A549 (cell line): ENCODE data around the gene SKI. TPM values are rescaled to one million over a fixed set of nuclear protein-coding genes. Genes with fewer than 3 reads are reported as not detected.
A peak's percentile ranks its signal among the peaks of the same experiment; 100 is the strongest.

Experiments
- ATAC-seq, 2 experiments: fragments of 200-7000 bp in 1 of 2; fragments of >200 bp in 1 of 2; cut with Nextera tagmentation in 1 of 2; cut with Tn5 transposase in 1 of 2; 3 replicates each; pipeline versions ENCODE4 v1.8.0 to v1.9.1; 2018 to 2020; ENCODE audit warnings: mild to moderate bottlenecking in 1 of 2, moderate library complexity in 1 of 2
- CTCF ChIA-PET: fragments of 300-600 bp; sonication (Branson Sonifier 250); formaldehyde crosslinking; extraction: SDS; loops from one replicate; lab custom pipeline; 2021; ENCODE audit warnings: antibody characterized with exemption, inconsistent platforms; lab: Yijun Ruan, JAX
- POLR2A ChIA-PET: fragments of 350-600 bp; formaldehyde crosslinking; extraction: SDS; loops from one replicate; lab custom pipeline; 2021; ENCODE audit warnings: antibody characterized with exemption, inconsistent platforms; lab: Yijun Ruan, JAX
- DNase-seq, 2 experiments: peaks; one replicate each; pipeline versions ENCODE4 v3.0.0 to v3.0.0-alpha.2; 2011 to 2016; ENCODE audit warnings: low read depth in 1 of 2, low spot score in 1 of 2
- FAIRE-seq: peaks from 2 replicates; lab custom pipeline; 2011; peaks lifted over from hg19 to GRCh38; lab: Jason Lieb, UNC
- H3K27ac ChIP-seq, 2 experiments: fragments of >200 bp; sonication (Bioruptor Twin); formaldehyde crosslinking; 3 replicates each; pipeline ENCODE4 v1.5.1; 2016 to 2017
- H3K4me1 ChIP-seq: fragments of >200 bp; sonication (Bioruptor Twin); formaldehyde crosslinking; 3 replicates; pipeline ENCODE4 v1.6.1; 2016
- H3K4me2 ChIP-seq: fragments of >200 bp; sonication (Bioruptor Twin); formaldehyde crosslinking; 3 replicates; pipeline ENCODE4 v1.6.1; 2016
- H3K4me3 ChIP-seq: fragments of >200 bp; sonication (Bioruptor Twin); formaldehyde crosslinking; 3 replicates; pipeline ENCODE4 v1.5.1; 2016
- H3K9me3 ChIP-seq: fragments of >200 bp; sonication (Bioruptor Twin); formaldehyde crosslinking; 3 replicates; pipeline ENCODE4 v1.6.1; 2016
- BCL3 ChIP-seq: fragments of >200 bp; sonication (Bioruptor Twin); formaldehyde crosslinking; IDR thresholded peaks from 3 replicates; pipeline ENCODE4 v1.6.1; 2016
- CBX2 ChIP-seq: fragments of 200-600 bp; sonication (generic); IDR thresholded peaks from 2 replicates; pipeline ENCODE4 v1.6.1; 2016; ENCODE audit warnings: low read depth, mild to moderate bottlenecking, borderline replicate concordance
- CHD4 ChIP-seq: fragments of 200-600 bp; sonication (generic); IDR thresholded peaks from 2 replicates; pipeline ENCODE4 v1.6.1; 2016; ENCODE audit warnings: antibody characterized with exemption, mild to moderate bottlenecking, borderline replicate concordance
- E2F6 ChIP-seq: IDR thresholded peaks from 2 replicates; pipeline ENCODE4 v1.6.1; 2012; ENCODE audit warnings: low read depth, borderline replicate concordance
- EP300 ChIP-seq, 2 experiments: fragments of >200 bp; sonication (Bioruptor Twin); formaldehyde crosslinking; IDR thresholded peaks; 2 replicates in 1 of 2; 3 replicates in 1 of 2; pipeline ENCODE4 v1.6.1; 2016 to 2017
- FOSL2 ChIP-seq, 2 experiments: fragments of 450-650 bp in 1 of 2; fragments of >200 bp in 1 of 2; sonication (Bioruptor Twin) in 1 of 2; formaldehyde crosslinking; IDR thresholded peaks; 2 replicates each; pipeline versions ENCODE4 v1.5.0 to v1.6.1; 2016 to 2020; ENCODE audit warnings: mild to moderate bottlenecking in 1 of 2, moderate library complexity in 1 of 2
- FOXS1 ChIP-seq: fragments of 250-450 bp; sonication (Bioruptor Pico); IDR thresholded peaks from 2 replicates; pipeline ENCODE4 v1.5.0; 2020; ENCODE audit warnings: mild to moderate bottlenecking, moderate library complexity
- HDAC2 ChIP-seq: fragments of 200-600 bp; sonication (generic); IDR thresholded peaks from 2 replicates; pipeline ENCODE4 v1.6.1; 2016
- HEYL ChIP-seq: fragments of 250-450 bp; sonication (Bioruptor Pico); IDR thresholded peaks from 2 replicates; pipeline ENCODE4 v1.8.0; 2021; ENCODE audit warnings: mild to moderate bottlenecking, moderate library complexity
- HOXA7 ChIP-seq: fragments of 250-450 bp; sonication (Bioruptor Pico); IDR thresholded peaks from 2 replicates; pipeline ENCODE4 v1.5.0; 2020; ENCODE audit warnings: mild to moderate bottlenecking, moderate library complexity
- HOXB5 ChIP-seq: fragments of 250-450 bp; sonication (Bioruptor Pico); IDR thresholded peaks from 2 replicates; pipeline ENCODE4 v1.5.0; 2020; ENCODE audit warnings: mild to moderate bottlenecking, moderate library complexity
- JUN ChIP-seq, 2 experiments: fragments of >200 bp; sonication (Bioruptor Twin); formaldehyde crosslinking; IDR thresholded peaks; 2 replicates in 1 of 2; 3 replicates in 1 of 2; pipeline ENCODE4 v1.6.1; 2016 to 2017
- KDM1A ChIP-seq: fragments of 200-600 bp; sonication (generic); IDR thresholded peaks from 2 replicates; pipeline ENCODE4 v1.6.1; 2016; ENCODE audit warnings: low read depth, mild to moderate bottlenecking
- KDM5A ChIP-seq: fragments of 200-600 bp; sonication (generic); IDR thresholded peaks from 2 replicates; pipeline ENCODE4 v1.6.1; 2016; ENCODE audit warnings: antibody characterized with exemption, mild to moderate bottlenecking
- MAFK ChIP-seq: fragments of 450-650 bp; IDR thresholded peaks from 2 replicates; pipeline ENCODE4 v1.6.1; 2014; ENCODE audit not compliant: partially characterized antibody
- MAX ChIP-seq: IDR thresholded peaks from 2 replicates; pipeline ENCODE4 v1.6.1; 2012
- MYC ChIP-seq: IDR thresholded peaks from 2 replicates; pipeline ENCODE4 v1.6.1; 2012; ENCODE audit warnings: mild to moderate bottlenecking, inconsistent platforms, low read length, improper control_type of control experiment, borderline replicate concordance
- PHF8 ChIP-seq: fragments of 200-600 bp; sonication (generic); IDR thresholded peaks from 2 replicates; pipeline ENCODE4 v1.6.1; 2016; ENCODE audit warnings: low read depth, mild to moderate bottlenecking, antibody characterized with exemption, moderate library complexity, borderline replicate concordance
- RARB ChIP-seq: fragments of 250-450 bp; sonication (Bioruptor Pico); IDR thresholded peaks from 2 replicates; pipeline ENCODE4 v1.8.0; 2021; ENCODE audit warnings: mild to moderate bottlenecking, moderate library complexity
- RNF2 ChIP-seq: fragments of 200-600 bp; sonication (generic); IDR thresholded peaks from 2 replicates; pipeline ENCODE4 v1.6.1; 2016; ENCODE audit warnings: low read depth, mild to moderate bottlenecking, antibody characterized with exemption, moderate library complexity, borderline replicate concordance
- SREBF2 ChIP-seq: fragments of 450-650 bp; IDR thresholded peaks from 2 replicates; pipeline ENCODE4 v1.6.1; 2014; ENCODE audit warnings: mild to moderate bottlenecking, moderate library complexity
- TFCP2L1 ChIP-seq: fragments of 250-450 bp; sonication (Bioruptor Pico); IDR thresholded peaks from 2 replicates; pipeline ENCODE4 v1.5.0; 2021; ENCODE audit warnings: mild to moderate bottlenecking
- USF2 ChIP-seq: fragments of 450-650 bp; IDR thresholded peaks from 2 replicates; pipeline ENCODE4 v1.6.1; 2014; ENCODE audit warnings: antibody characterized with exemption
- ZFP36 ChIP-seq: fragments of 450-650 bp; IDR thresholded peaks from 2 replicates; pipeline ENCODE4 v1.6.1; 2014; ENCODE audit warnings: borderline replicate concordance; ENCODE audit not compliant: partially characterized antibody
- ZNF302 ChIP-seq: fragments of 250-450 bp; sonication (Bioruptor Pico); IDR thresholded peaks from 2 replicates; pipeline ENCODE4 v1.9.0; 2021; ENCODE audit warnings: inconsistent platforms, mild to moderate bottlenecking, moderate library complexity
- ZSCAN20 ChIP-seq: fragments of 250-450 bp; sonication (Bioruptor Pico); IDR thresholded peaks from 2 replicates; pipeline ENCODE4 v1.8.0; 2022; ENCODE audit warnings: mild to moderate bottlenecking, moderate library complexity
- WGBS: methylation state at CpG from one replicate; pipeline ENCODE4 v1.1.6; 2017; ENCODE audit errors: missing lambda C conversion rate; 5-methylcytosine and 5-hydroxymethylcytosine counted together
- polyA plus RNA-seq, 4 experiments: library from polyadenylated mRNA; depleted of rRNA in 3 of 4; stranded (reverse); fragments of >200 nt; fragmentation: RNase III in 1 of 4; extraction: RNeasy Plus Mini Kit Qiagen cat#74134 plus additional on column Dnase treatment in 1 of 4; gene quantifications; 2 replicates in 3 of 4; 3 replicates in 1 of 4; pipeline ENCODE4 v1.2.3, GENCODE V29; 2011 to 2017

SKI gene
- polyA plus RNA-seq, 2 of the 4 experiments (the other 2 are of a cell fraction): 2.8 to 12.0 TPM

- ChIA-PET CTCF (interaction anchor here (1.0 to 3.7 kb wide), 2 partner anchors 16 to 50 kb away, joined by 3 to 18 read pairs; no protein-coding TSS in a partner anchor), POLR2A (interaction anchor here (1.8 kb wide), 1 partner anchor 201 kb away, joined by 6 read pairs; the partner anchor contains the start of genes MORN1 and RER1)
- Histone ChIP-seq H3K27ac (peak overlapping the region in 1 of 2 experiments; percentile 89; a peak in 3 of 6 replicates), H3K9me3 (no peaks in the 10 kb centered on the region), H3K4me1 (peaks cover 16% of the 10 kb centered on the region; the same call in 2 of the 3 replicates), H3K4me2 (peak overlapping the region; percentile 91; the same call in 2 of the 3 replicates), H3K4me3 (no peak overlapping the region)
- FAIRE-seq: no peak
- WGBS: 92% methylated on average over 11 of the region's 19 CpGs
- TF ChIP-seq MAX: no peak
- no peak for TF ChIP-seq TFCP2L1
- no peak for TF ChIP-seq CBX2
- TF ChIP-seq FOSL2 (IDR thresholded peaks at IDR 0.05): no peak
- no peak for TF ChIP-seq FOSL2 (CRISPR knock-in tag; IDR thresholded peaks at IDR 0.05)
- TF ChIP-seq JUN (IDR thresholded peaks at IDR 0.05): no peak
- no peak for TF ChIP-seq ZSCAN20 (CRISPR knock-in tag)
- no peak for TF ChIP-seq MYC
- TF ChIP-seq SREBF2: no peak
- no peak for TF ChIP-seq HOXB5 (CRISPR knock-in tag)
- no peak for TF ChIP-seq HEYL (CRISPR knock-in tag)
- no peak for TF ChIP-seq EP300 (IDR thresholded peaks at IDR 0.05)
- TF ChIP-seq FOXS1: no peak
- TF ChIP-seq PHF8: no peak
- TF ChIP-seq CHD4: no peak
- no peak for TF ChIP-seq RNF2
- TF ChIP-seq E2F6: no peak
- no peak for TF ChIP-seq HDAC2
- TF ChIP-seq MAFK: no peak
- DNase-seq: no peak
- ATAC-seq: no peak
These were observed 37.6 kb upstream of the SKI start for GRCh38 chr1:2190491-2190976.

- Histone ChIP-seq H3K4me1 (peaks cover 18% of the 10 kb centered on the region; the same call in 2 of the 3 replicates), H3K4me2 (no peak overlapping the region), H3K4me3 (no peak overlapping the region), H3K27ac (no peak overlapping the region), H3K9me3 (no peaks in the 10 kb centered on the region)
- ChIA-PET CTCF (interaction anchor here (0.7 to 3.2 kb wide), 4 partner anchors 18 to 190 kb away, joined by 3 to 21 read pairs (median 6); no protein-coding TSS in a partner anchor), POLR2A (no interaction called here)
- ATAC-seq: no peak
- FAIRE-seq: no peak
- WGBS: 86% methylated on average over 28 of the region's 30 CpGs
- DNase-seq: no peak
- TF ChIP-seq EP300 (IDR thresholded peaks at IDR 0.05): no peak
- TF ChIP-seq HOXA7 (CRISPR knock-in tag): no peak
- TF ChIP-seq KDM5A: no peak
- no peak for TF ChIP-seq ZNF302 (CRISPR knock-in tag)
- no peak for TF ChIP-seq HOXB5 (CRISPR knock-in tag)
- no peak for TF ChIP-seq KDM1A
- TF ChIP-seq RARB (CRISPR knock-in tag): no peak
- TF ChIP-seq BCL3: no peak
- TF ChIP-seq ZFP36: no peak
- TF ChIP-seq PHF8: no peak
- no peak for TF ChIP-seq USF2
These were observed 35.8 kb upstream of the SKI start for GRCh38 chr1:2192031-2192995.
